GM21390 (cell line): ENCODE data around the gene DGKI.
"Not testable (repeated sequence)": the region's sequence is repeated elsewhere in the genome, so short reads cannot be mapped to it uniquely, and the experiment has no call there.

Experiments used
- ATAC-seq: cut with Tn5 transposase; IDR thresholded peaks from one replicate; pipeline ENCODE4 v1.9.1; 2021; ENCODE audit not compliant: unreplicated experiment

The DGKI gene

DNA sequence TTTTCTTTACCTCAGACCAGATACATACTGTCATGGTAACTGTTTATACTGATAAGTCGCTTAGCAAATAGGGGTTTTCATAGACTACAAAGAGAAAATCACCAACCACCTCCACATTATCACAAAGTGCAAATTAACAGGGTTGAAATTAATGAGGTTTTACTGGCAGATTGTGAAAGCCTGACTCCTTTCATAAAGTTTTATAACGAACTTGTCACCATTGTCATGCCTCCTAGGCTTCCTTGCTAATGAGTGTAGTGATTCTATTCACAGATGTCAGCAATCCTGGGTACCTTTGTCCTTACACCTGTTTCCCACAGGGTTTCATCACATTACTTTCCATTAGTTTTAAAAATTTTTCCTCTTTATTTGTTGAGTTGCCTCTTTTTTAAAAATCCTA is 361.0 kb downstream of the DGKI start:
- no peak for ATAC-seq

- no peak for ATAC-seq
Measured at GRCh38 chr7:137484326-137484725, 362.4 kb downstream of the DGKI start.

DNA sequence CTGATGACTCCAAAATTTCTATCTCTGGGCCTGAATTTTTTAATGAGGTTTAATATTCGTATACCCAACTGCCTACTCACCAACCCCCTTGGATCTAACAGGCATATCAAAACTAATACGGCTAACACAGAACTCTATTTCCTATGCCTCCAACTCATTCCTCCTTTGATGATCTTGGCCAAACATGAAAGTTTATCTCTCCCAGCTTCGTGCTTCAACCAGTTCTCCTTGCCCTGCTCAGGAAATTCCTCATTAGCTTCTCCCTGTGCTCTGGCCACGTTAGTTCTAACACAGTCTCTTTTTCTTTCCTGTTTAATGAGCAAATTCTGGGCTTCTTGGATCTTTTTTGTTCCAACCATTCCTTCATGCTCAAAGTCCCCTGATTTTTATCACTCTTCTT is 364.3 kb downstream of the DGKI start:
- ATAC-seq = no peak

DNA sequence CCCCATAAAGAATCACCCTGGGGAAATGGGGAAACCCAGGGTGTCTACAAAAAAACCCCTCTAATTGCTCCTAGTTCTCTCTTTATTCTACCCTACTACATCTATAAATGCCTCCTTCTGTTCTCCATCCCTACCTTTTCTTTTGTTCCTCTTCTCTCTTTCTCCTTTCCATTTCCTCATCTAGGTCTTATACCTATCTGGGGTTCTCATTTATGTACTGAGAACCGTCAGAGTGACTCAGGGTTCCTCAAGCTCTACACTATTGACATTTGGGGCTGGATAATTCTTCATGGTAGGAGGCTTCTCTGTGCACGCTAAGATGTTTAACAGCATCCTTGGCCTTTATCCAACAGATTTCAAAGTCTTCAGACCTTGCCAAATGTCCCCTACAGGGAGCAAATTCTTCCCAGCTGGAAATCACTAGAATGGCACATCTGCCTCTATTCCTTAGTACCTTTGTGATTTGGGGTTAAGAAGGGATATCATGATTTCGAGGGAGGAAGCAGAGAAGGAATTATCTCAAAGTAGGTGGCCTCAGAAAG is 365.9 kb downstream of the DGKI start:
- ATAC-seq = no peak

DNA sequence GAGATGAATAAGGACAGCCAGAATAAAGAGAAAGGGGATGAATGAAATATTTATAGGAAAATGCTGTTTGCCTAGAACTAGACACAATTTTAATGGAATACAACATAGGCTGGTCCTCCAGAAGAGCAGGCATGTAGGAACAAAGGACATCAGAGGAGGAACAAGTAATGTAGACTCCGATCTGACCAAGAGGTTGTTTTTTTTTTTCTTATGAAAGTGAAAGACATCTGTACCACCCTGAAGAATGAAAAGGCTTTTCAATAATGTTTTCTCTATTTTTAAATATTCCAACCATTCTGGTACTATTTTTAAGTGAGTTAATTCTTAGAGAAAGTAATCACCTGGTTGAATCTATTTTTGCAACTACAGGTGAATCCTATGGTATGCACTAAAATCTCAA is 366.4 kb downstream of the DGKI start:
- no peak for ATAC-seq

- ATAC-seq = no peak
Measured at GRCh38 chr7:137476937-137477336, 369.8 kb downstream of the DGKI start.

DNA sequence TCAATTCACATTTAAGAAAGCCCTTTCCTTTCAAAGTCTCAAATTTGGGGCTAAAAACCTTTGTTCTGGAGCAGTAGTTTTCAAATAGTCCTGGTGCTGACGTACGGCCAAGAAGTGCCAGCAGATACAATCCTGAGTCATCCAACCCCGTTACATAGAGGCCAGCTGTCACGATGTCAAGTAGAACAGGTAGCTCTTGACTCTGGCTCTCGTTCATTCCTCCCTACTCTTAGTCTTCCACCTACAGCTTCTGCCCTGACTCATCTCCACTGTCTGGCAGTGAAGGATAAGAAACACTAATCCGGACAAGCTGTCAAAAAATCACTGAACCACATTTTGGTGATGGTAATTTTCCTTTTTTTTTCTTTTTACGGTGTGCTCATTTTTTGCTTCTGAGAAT is 370.8 kb downstream of the DGKI start:
- no peak for ATAC-seq

- no peak for ATAC-seq
Measured at GRCh38 chr7:137474540-137475026, 372.2 kb downstream of the DGKI start.

DNA sequence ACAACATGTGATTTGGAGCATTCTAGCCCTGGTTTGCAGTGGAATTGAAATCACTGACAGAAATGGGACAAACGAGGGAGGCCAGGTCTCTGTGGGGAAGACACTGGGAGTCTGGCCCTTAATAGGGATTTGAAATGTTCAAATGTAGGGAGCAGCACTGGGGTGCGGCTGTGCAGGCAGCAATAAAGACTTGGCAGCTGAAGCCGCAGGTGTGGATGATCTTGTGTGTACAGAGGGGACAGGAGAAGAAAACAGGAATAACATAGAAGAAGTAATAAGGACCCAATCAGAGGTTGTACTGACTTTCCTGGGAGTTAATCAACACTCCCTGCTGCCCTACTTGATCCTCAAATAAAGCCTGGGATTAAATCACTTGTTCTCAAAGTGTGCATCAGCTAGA is 375.6 kb downstream of the DGKI start:
- no peak for ATAC-seq

GRCh38 chr7:137469858-137470257 is 376.9 kb downstream of the DGKI start:
- no peak for ATAC-seq

- no peak for ATAC-seq
Measured at GRCh38 chr7:137469191-137469811, 377.5 kb downstream of the DGKI start.

- ATAC-seq = no peak
Measured at GRCh38 chr7:137462847-137463246, 383.9 kb downstream of the DGKI start.

GRCh38 chr7:137462074-137462715 is 384.6 kb downstream of the DGKI start:
- ATAC-seq = no peak

DNA sequence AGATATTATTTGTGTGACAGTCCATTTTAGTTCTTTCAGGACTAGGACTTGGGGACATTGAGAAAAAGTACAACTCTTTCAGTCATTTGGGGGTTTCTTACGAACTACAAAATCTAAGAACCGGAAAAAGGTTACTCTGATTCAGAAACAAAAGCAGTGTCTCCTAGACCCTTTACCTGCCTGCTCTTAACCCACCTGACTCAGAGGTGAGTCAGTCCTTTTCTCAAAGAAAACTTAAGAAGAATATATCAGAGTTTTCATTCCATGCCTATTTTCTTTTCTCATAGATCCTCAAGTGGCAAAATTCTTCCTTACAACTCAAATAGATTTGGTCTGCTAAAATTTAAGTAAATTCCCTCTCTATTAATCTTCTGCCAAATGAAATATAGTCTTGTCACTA is 388.4 kb downstream of the DGKI start:
- no peak for ATAC-seq

- ATAC-seq = no peak
Measured at GRCh38 chr7:137454767-137455166, 392.0 kb downstream of the DGKI start.

GRCh38 chr7:137454246-137454724 is 392.5 kb downstream of the DGKI start:
- ATAC-seq = peak; percentile 81

DNA sequence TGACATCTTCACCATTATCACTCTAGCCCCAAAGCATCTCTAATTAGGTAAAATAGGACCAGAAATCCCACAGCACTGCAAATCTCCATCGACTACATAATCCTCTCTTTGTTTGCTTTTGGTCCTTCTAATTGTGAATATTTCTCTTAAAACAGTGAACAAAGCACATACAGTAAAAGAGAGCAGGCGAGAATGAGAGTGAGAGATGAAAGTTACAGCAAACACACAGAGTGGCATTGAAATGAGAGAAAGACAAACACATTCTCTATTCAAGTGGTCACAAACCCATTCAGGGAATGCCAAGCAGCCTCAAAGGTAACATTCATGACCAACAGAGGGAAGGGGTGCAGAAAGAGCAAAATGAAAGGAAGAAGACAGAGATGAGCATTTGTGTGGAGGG is 393.4 kb downstream of the DGKI start:
- no peak for ATAC-seq

- ATAC-seq = no peak
Measured at GRCh38 chr7:137449016-137449415, 397.8 kb downstream of the DGKI start.

DNA sequence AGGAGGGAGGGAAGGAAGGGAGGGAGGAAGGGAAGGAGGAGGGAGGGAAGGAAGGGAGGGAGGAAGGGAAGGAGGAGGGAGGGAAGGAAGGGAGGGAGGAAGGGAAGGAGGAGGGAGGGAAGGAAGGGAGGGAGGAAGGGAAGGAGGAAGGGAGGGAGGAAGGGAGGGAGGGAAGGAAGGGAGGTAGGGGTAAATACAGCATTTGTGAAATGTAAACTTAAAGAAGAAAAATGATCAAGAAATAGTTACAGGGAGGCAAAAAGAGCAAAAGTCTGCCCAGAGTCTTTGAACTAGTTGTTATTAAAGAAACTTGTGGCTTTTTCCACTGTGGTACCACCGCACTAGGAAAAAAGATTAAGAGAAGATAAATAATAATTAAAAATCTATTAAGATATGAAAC is 398.2 kb downstream of the DGKI start:
- ATAC-seq = not testable (repeated sequence)

GRCh38 chr7:137446025-137446424 is 400.7 kb downstream of the DGKI start:
- no peak for ATAC-seq

- no peak for ATAC-seq
Measured at GRCh38 chr7:137445268-137445667, 401.5 kb downstream of the DGKI start.

- ATAC-seq = no peak
Measured at GRCh38 chr7:137443616-137444015, 403.2 kb downstream of the DGKI start.
